Lung (tissue), 12 donors: Measurements from ENCODE around the gene ZFAND3. TPM values are rescaled to one million over a fixed set of nuclear protein-coding genes. Genes with fewer than 3 reads are reported as not detected.

ENCODE experiments used
- ATAC-seq: fragments of 200-7000 bp; cut with Tn5 transposase; one replicate; pipeline ENCODE4 v1.9.1; 2020; ENCODE audit warnings: moderate number of reproducible peaks; ENCODE audit not compliant: insufficient read depth, low FRiP score
- DNase-seq, 3 donors: peaks; one replicate each; pipeline ENCODE4 v3.0.0-alpha.2; 2013 to 2017
- H3K27ac ChIP-seq, 2 donors: one replicate each; pipeline ENCODE4 v1.5.1; 2013; ENCODE audit warnings: mild to moderate bottlenecking in 2 of 2, moderate library complexity in 2 of 2, control low read depth in 1 of 2, inconsistent platforms in 1 of 2, low read depth in 1 of 2, low read length in 1 of 2
- H3K27me3 ChIP-seq, 3 donors: one replicate each; pipeline ENCODE4 v1.5.1; 2013; ENCODE audit warnings: low read length in 2 of 3; ENCODE audit not compliant: control insufficient read depth in 3 of 3, insufficient read depth in 3 of 3
- H3K36me3 ChIP-seq, 4 donors: one replicate each; pipeline ENCODE4 v1.5.1; 2013; ENCODE audit warnings: low read length in 4 of 4, mild to moderate bottlenecking in 1 of 4, moderate library complexity in 1 of 4; ENCODE audit not compliant: control insufficient read depth in 4 of 4, insufficient read depth in 4 of 4
- H3K4me1 ChIP-seq, 5 donors: one replicate each; pipeline ENCODE4 v1.5.1; 2013; ENCODE audit warnings: low read length in 5 of 5, mild to moderate bottlenecking in 2 of 5, moderate library complexity in 1 of 5; ENCODE audit not compliant: control insufficient read depth in 5 of 5, insufficient read depth in 5 of 5
- H3K4me3 ChIP-seq: one replicate; pipeline ENCODE4 v1.5.1; 2013; ENCODE audit warnings: mild to moderate bottlenecking, control low read depth, moderate library complexity
- H3K9ac ChIP-seq, 2 donors: one replicate each; pipeline ENCODE4 v1.5.1; 2013; ENCODE audit warnings: low read length in 2 of 2, control low read depth in 1 of 2; ENCODE audit not compliant: insufficient read depth in 1 of 2
- H3K9me3 ChIP-seq, 4 donors: one replicate each; pipeline ENCODE4 v1.5.1; 2013; ENCODE audit warnings: low read length in 3 of 4, mild to moderate bottlenecking in 1 of 4, moderate library complexity in 1 of 4; ENCODE audit not compliant: control insufficient read depth in 4 of 4, insufficient read depth in 3 of 4
- CTCF ChIP-seq: IDR thresholded peaks from 2 replicates; pipeline ENCODE4 v1.5.1; 2012; ENCODE audit warnings: mild to moderate bottlenecking; ENCODE audit errors: control extremely low read depth, extremely low read depth
- WGBS, 2 donors: extraction: QIAGEN DNeasy Blood & Tissue Kit; methylation state at CpG; one replicate each; pipeline ENCODE4 v1.1.7; 2013; 5-methylcytosine and 5-hydroxymethylcytosine counted together
- polyA plus RNA-seq, 2 donors: library from polyadenylated mRNA; stranded (reverse); fragments of 200-250 nt; gene quantifications; one replicate each; pipeline ENCODE4 v1.2.1, GENCODE V29; 2013
- total RNA-seq, 2 donors: library from RNA; depleted of rRNA in 1 of 2; stranded (reverse); fragments of >200 nt in 1 of 2; gene quantifications; one replicate each; pipeline ENCODE4 v1.2.1, GENCODE V29; 2014 to 2021
- donor health status: control.
- donor health status: control.
- donor health status: Bipolar disorder and iron deficiency.
- donor health status: healthy.
- donor health status: DM: yes; HTN: yes; CAD: no.

ZFAND3 gene
- total and polyA plus RNA-seq, 4 donors: 27.6 to 63.6 (median 51.3) TPM

DNA sequence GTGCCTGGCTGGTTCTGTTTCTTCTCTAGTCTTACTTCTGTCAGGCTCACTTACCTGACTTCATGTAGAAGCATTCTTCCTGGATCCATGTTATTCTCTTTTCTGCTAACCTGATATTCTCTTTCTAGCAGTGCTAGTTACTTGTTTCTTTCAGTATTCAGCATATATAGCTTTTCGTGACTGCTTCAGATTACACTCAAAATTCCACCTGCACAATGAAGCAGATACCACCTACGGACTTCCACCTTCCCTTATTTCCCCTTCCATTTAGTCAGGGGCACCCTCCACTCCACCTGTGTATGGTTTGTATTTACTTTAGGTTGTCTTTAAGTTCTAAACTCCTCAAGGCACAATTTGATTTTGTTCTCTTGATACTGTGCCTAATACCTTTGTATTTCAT, 36.8 kb downstream of the ZFAND3 start:
- H3K27me3 ChIP-seq: no peaks in the 10 kb centered on the region
- DNase-seq: no peak
- no peak overlapping the region for H3K27ac ChIP-seq
- no peaks in the 10 kb centered on the region for H3K9me3 ChIP-seq
- no peak overlapping the region for H3K9ac ChIP-seq
- 93 to 97% methylated on average over 2 of the region's 2 CpGs for WGBS, 2 donors
- H3K4me1 ChIP-seq: peaks cover 0 to 18% (median 0%) of the 10 kb centered on the region in 5 donors
- no peaks in the 10 kb centered on the region for H3K36me3 ChIP-seq
- no peak overlapping the region for H3K4me3 ChIP-seq
- TF ChIP-seq CTCF: no peak
- ATAC-seq: no peak

DNA sequence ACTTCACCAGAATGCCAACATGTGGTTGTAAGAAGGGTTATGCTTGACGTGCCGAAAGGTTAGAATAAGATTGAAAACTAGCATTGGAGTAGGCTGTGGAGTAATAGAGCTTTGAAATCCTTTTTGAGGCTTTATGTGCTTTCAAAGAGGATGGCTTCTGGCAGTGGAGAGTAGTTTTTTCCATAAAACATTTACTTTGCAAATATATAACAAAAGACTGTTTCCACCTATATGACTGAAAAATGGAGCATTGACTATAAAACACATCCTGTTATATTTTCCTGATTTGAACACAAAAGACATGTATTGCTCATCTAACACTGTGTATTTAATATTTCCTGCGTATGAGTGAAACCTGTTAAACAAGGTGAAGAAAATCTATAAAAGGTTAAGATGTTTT, 38.8 kb downstream of the ZFAND3 start:
- Histone ChIP-seq H3K27me3 (no peaks in the 10 kb centered on the region), H3K4me1 (peaks cover 0 to 9% (median 0%) of the 10 kb centered on the region in 5 donors), H3K27ac (no peak overlapping the region), H3K9me3 (no peaks in the 10 kb centered on the region), H3K4me3 (no peak overlapping the region), H3K9ac (no peak overlapping the region), H3K36me3 (no peaks in the 10 kb centered on the region)
- DNase-seq: no peak
- 89 to 91% methylated on average over 3 of the region's 3 CpGs for WGBS, 2 donors
- no peak for TF ChIP-seq CTCF
- no peak for ATAC-seq

GRCh38 chr6:37860226-37860839, 40.8 kb downstream of the ZFAND3 start:
- no peaks in the 10 kb centered on the region for H3K27me3 ChIP-seq
- peak; percentile 35 for TF ChIP-seq CTCF
- no peak overlapping the region for H3K4me3 ChIP-seq
- no peak overlapping the region for H3K9ac ChIP-seq
- H3K4me1 ChIP-seq: peaks cover 0 to 9% (median 0%) of the 10 kb centered on the region in 5 donors
- ATAC-seq (no peak), DNase-seq (peak in 2 of 3 donors; percentile 42 to 43)
- no peak overlapping the region for H3K27ac ChIP-seq
- H3K36me3 ChIP-seq: peaks cover 0 to 2% (median 0%) of the 10 kb centered on the region in 4 donors
- WGBS, 2 donors: 72 to 86% methylated on average over 1 of the region's 1 CpG
- no peaks in the 10 kb centered on the region for H3K9me3 ChIP-seq

- Histone ChIP-seq H3K27me3 (no peaks in the 10 kb centered on the region), H3K27ac (no peak overlapping the region), H3K36me3 (peaks cover 0 to 2% (median 0%) of the 10 kb centered on the region in 4 donors), H3K9ac (no peak overlapping the region), H3K9me3 (no peaks in the 10 kb centered on the region), H3K4me1 (peaks cover 0 to 16% (median 0%) of the 10 kb centered on the region in 5 donors), H3K4me3 (no peak overlapping the region)
- no peak for ATAC-seq
- TF ChIP-seq CTCF: no peak
- DNase-seq: no peak
- 78 to 79% methylated on average over 2 of the region's 2 CpGs for WGBS, 2 donors
Observed at GRCh38 chr6:37861452-37861851, 41.9 kb downstream of the ZFAND3 start.
